Small intestine (tissue), 7 donors: Measurements from ENCODE around the gene TPCN2. TPM values are rescaled to one million over a fixed set of nuclear protein-coding genes. Genes with fewer than 3 reads are reported as not detected.
A peak's percentile ranks its signal among the peaks of the same experiment; 100 is the strongest.

Experiments used
- DNase-seq, 2 donors: peaks; one replicate each; pipeline versions ENCODE4 v3.0.0 to v3.0.0-alpha.2; 2013
- FAIRE-seq: peaks from 2 replicates; lab custom pipeline; 2012; peaks lifted over from hg19 to GRCh38; lab: Jason Lieb, UNC
- H3K27ac ChIP-seq, 3 donors: one replicate each; pipeline ENCODE4 v1.5.1; 2013; ENCODE audit warnings: low read length in 2 of 3, mild to moderate bottlenecking in 2 of 3, control low read depth in 1 of 3, inconsistent platforms in 1 of 3, low read depth in 1 of 3, moderate library complexity in 1 of 3
- H3K27me3 ChIP-seq, 3 donors: one replicate each; pipeline ENCODE4 v1.6.1; 2013; ENCODE audit warnings: low read length in 3 of 3, inconsistent platforms in 1 of 3; ENCODE audit not compliant: control insufficient read depth in 3 of 3, insufficient read depth in 3 of 3
- H3K36me3 ChIP-seq, 3 donors: one replicate each; pipeline ENCODE4 v1.6.1; 2013; ENCODE audit warnings: low read length in 3 of 3, inconsistent platforms in 1 of 3, low read depth in 1 of 3, mild to moderate bottlenecking in 1 of 3, moderate library complexity in 1 of 3; ENCODE audit not compliant: control insufficient read depth in 3 of 3, insufficient read depth in 2 of 3
- H3K4me1 ChIP-seq, 3 donors: one replicate each; pipeline ENCODE4 v1.6.1; 2013; ENCODE audit warnings: low read length in 2 of 3, inconsistent platforms in 1 of 3, low read depth in 1 of 3, mild to moderate bottlenecking in 1 of 3, moderate library complexity in 1 of 3; ENCODE audit not compliant: control insufficient read depth in 3 of 3, insufficient read depth in 2 of 3
- H3K4me3 ChIP-seq, 3 donors: one replicate each; pipeline ENCODE4 v1.5.1; 2013; ENCODE audit warnings: low read length in 3 of 3, control low read depth in 1 of 3, inconsistent platforms in 1 of 3, low read depth in 1 of 3, mild to moderate bottlenecking in 1 of 3, moderate library complexity in 1 of 3
- H3K9me3 ChIP-seq, 2 donors: one replicate each; pipeline ENCODE4 v1.6.1; 2013; ENCODE audit warnings: low read depth in 1 of 2, low read length in 1 of 2; ENCODE audit not compliant: control insufficient read depth in 2 of 2, insufficient read depth in 1 of 2
- WGBS, 3 donors: extraction: QIAGEN DNeasy Blood & Tissue Kit; methylation state at CpG; one replicate each; pipeline ENCODE4 v1.1.7; 2013; 5-methylcytosine and 5-hydroxymethylcytosine counted together
- polyA plus RNA-seq, 4 donors: library from polyadenylated mRNA; stranded (reverse) in 3 of 4; unstranded in 1 of 4; fragments of 200-250 nt in 3 of 4; fragments of 120-200 nt in 1 of 4; gene quantifications; one replicate each; pipeline versions ENCODE4 v1.2.1 to v1.2.3, GENCODE V29; 2013
- donor health status: healthy with polysubstance abuse.
- donor health status: control.
- donor health status: control.
- donor health status: Bipolar disorder and iron deficiency.
- donor health status: healthy.

TPCN2 gene
- polyA plus RNA-seq, 4 donors: 11.1 to 32.8 (median 12.8) TPM

GRCh38 chr11:69151836-69152235, 103.1 kb downstream of the TPCN2 start:
- Histone ChIP-seq H3K27ac (no peak overlapping the region), H3K27me3 (peaks cover 0 to 4% (median 0%) of the 10 kb centered on the region in 3 donors), H3K4me1 (peaks cover 0 to 7% (median 0%) of the 10 kb centered on the region in 3 donors), H3K9me3 (peaks cover 0 to 9% of the 10 kb centered on the region in 2 donors), H3K36me3 (peaks cover 0 to 21% (median 0%) of the 10 kb centered on the region in 3 donors), H3K4me3 (no peak overlapping the region)
- WGBS, 3 donors: 65 to 74% (median 74%) methylated on average over 10 of the region's 10 CpGs
- FAIRE-seq (no peak), DNase-seq (no peak)

- Histone ChIP-seq H3K27ac (no peak overlapping the region), H3K9me3 (no peaks in the 10 kb centered on the region), H3K4me1 (peaks cover 0 to 17% (median 0%) of the 10 kb centered on the region in 3 donors), H3K4me3 (no peak overlapping the region), H3K36me3 (peaks cover 0 to 19% (median 0%) of the 10 kb centered on the region in 3 donors), H3K27me3 (peaks cover 0 to 4% (median 0%) of the 10 kb centered on the region in 3 donors)
- 75 to 80% (median 77%) methylated on average over 23 of the region's 23 CpGs for WGBS, 3 donors
- DNase-seq (no peak), FAIRE-seq (no peak)
These were observed 104.1 kb downstream of the TPCN2 start for GRCh38 chr11:69152733-69153421.

GRCh38 chr11:69153661-69154060, 104.9 kb downstream of the TPCN2 start:
- Histone ChIP-seq H3K9me3 (no peaks in the 10 kb centered on the region), H3K4me3 (no peak overlapping the region)

GRCh38 chr11:69154211-69154913, 105.6 kb downstream of the TPCN2 start:
- peaks cover 0 to 20% (median 0%) of the 10 kb centered on the region in 3 donors for H3K4me1 ChIP-seq
- 87 to 93% (median 90%) methylated on average over 21 of the region's 21 CpGs for WGBS, 3 donors
- no peaks in the 10 kb centered on the region for H3K9me3 ChIP-seq
- H3K36me3 ChIP-seq: peaks cover 0 to 24% (median 0%) of the 10 kb centered on the region in 3 donors
- no peak for DNase-seq
- FAIRE-seq: no peak
- H3K4me3 ChIP-seq: no peak overlapping the region
- peaks cover 0 to 4% (median 0%) of the 10 kb centered on the region in 3 donors for H3K27me3 ChIP-seq
- no peak overlapping the region for H3K27ac ChIP-seq

More at GRCh38 chr11:69153661-69154060, 104.9 kb downstream of the TPCN2 start:
- DNase-seq (no peak), FAIRE-seq (no peak)
- no peak overlapping the region for H3K27ac ChIP-seq
- H3K27me3 ChIP-seq: peaks cover 0 to 4% (median 0%) of the 10 kb centered on the region in 3 donors
- peaks cover 0 to 20% (median 0%) of the 10 kb centered on the region in 3 donors for H3K4me1 ChIP-seq
- WGBS, 3 donors: 64 to 69% (median 68%) methylated on average over 7 of the region's 7 CpGs
- H3K36me3 ChIP-seq: peaks cover 0 to 23% (median 0%) of the 10 kb centered on the region in 3 donors

GRCh38 chr11:69154938-69155301, 106.2 kb downstream of the TPCN2 start:
- FAIRE-seq (no peak), DNase-seq (no peak)
- Histone ChIP-seq H3K9me3 (no peaks in the 10 kb centered on the region), H3K27ac (no peak overlapping the region), H3K36me3 (peaks cover 0 to 23% (median 0%) of the 10 kb centered on the region in 3 donors), H3K4me3 (no peak overlapping the region), H3K27me3 (peaks cover 0 to 4% (median 0%) of the 10 kb centered on the region in 3 donors), H3K4me1 (peaks cover 0 to 20% (median 0%) of the 10 kb centered on the region in 3 donors)
- WGBS, 3 donors: 85 to 87% (median 86%) methylated on average over 9 to 10 of the region's 10 CpGs

GRCh38 chr11:69155302-69156234, 106.8 kb downstream of the TPCN2 start, which contains the start of gene SMIM38:
TSS of gene SMIM38 (plus strand) at chr11:69155935. CDS start at chr11:69157847, 1,912 bp downstream.
- no peaks in the 10 kb centered on the region for H3K9me3 ChIP-seq
- H3K4me1 ChIP-seq: peaks cover 0 to 20% (median 0%) of the 10 kb centered on the region in 3 donors
- H3K27ac ChIP-seq: peak within 1 kb of the TSS in 1 of 3 donors; percentile 65
- H3K4me3 ChIP-seq: no peak within 1 kb of the TSS
- H3K27me3 ChIP-seq: peaks cover 0 to 4% (median 0%) of the 10 kb centered on the region in 3 donors
- FAIRE-seq: no peak
- 64 to 71% (median 70%) methylated on average over 32 of the region's 32 CpGs for WGBS, 3 donors
- peaks cover 0 to 23% (median 0%) of the 10 kb centered on the region in 3 donors for H3K36me3 ChIP-seq
- DNase-seq: no peak

DNA sequence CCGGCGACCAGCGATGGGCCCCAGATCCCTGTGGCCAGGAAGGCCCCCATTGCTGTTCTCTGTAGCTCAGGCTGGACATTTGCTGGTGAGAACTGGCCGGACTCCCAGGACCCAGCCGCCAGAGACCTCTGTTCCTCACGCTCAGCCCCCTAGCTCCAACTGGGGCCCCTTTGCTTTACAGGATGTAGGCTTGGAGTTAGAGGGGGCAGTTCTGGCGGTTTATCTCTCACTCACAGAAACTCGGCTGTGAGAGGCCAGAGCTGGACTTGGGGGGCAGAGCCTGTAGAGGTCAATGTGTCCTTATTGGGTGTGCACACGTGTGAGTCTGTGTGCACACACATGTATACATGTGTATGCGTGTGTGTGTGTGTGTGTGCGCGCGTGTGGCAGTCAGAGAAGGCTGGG, 107.5 kb downstream of the TPCN2 start:
- no peak for DNase-seq
- peak overlapping the region in 1 of 3 donors; percentile 65 for H3K27ac ChIP-seq

More for the DNA sequence above, 107.5 kb downstream of the TPCN2 start:
- no peak overlapping the region for H3K4me3 ChIP-seq
- WGBS, 3 donors: 81 to 86% (median 82%) methylated on average over 13 of the region's 13 CpGs
- FAIRE-seq: no peak
- H3K36me3 ChIP-seq: peaks cover 0 to 23% (median 0%) of the 10 kb centered on the region in 3 donors
- no peaks in the 10 kb centered on the region for H3K9me3 ChIP-seq
- H3K27me3 ChIP-seq: peaks cover 0 to 4% (median 0%) of the 10 kb centered on the region in 3 donors
- H3K4me1 ChIP-seq: peaks cover 0 to 20% (median 0%) of the 10 kb centered on the region in 3 donors
